GM18507 (cell line): Measurements from ENCODE around the gene WHRN.

Experiments used
- DNase-seq: peaks from one replicate; pipeline ENCODE4 v3.0.0; 2011; ENCODE audit warnings: low read depth; ENCODE audit not compliant: insufficient read length; ENCODE audit errors: extremely low spot score
- FAIRE-seq: peaks from 2 replicates; lab custom pipeline; 2011; peaks lifted over from hg19 to GRCh38; lab: Jason Lieb, UNC

WHRN gene

DNA sequence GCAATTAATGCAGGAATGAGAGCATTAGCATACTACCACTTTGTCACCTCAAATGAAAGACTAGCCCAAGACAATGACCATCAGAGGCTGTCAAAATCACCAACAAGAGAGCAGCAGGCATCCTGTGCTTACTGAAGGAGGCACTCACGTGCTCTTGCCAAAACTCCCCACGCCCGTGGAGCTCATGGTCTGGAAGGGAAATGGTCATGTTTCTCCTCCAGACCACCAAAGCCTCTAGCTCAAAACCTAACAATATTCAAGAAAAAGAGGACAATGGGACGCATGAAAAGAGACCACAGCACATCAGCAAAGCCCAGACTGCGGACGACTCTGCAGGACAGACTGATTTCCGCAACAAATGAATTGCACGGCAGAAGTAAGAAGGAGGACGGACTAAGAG is 130.3 kb downstream of the WHRN start:
- FAIRE-seq (peak; percentile 49), DNase-seq (no peak)

GRCh38 chr9:114373960-114374730 is 131.1 kb downstream of the WHRN start:
- FAIRE-seq = no peak
- DNase-seq = no peak

DNA sequence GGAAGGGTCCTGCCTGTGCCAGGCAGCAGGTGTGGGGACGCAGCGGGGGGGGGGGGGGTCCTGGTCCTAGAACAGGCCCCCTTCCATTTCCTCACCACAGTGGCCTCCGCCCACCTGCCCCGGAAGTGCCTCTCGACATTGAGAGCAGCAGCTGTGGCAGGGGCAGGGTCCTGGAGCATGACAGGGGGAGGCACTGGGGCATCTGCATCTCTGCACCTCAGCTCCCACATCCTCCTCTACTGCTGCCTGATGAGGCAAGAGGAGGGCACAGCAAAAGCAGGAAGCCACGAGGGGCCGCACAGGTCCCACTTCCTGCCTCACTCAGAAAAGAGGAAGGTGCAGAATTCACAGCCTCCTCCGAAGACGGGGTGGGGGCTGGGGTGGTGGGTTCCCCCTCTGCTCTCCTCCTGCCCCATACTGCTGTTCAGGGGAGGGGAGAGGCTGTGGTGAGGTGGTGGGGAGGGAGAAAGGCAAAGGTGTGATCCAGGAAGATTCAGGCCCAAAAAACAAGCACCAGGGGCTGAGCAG is 132.3 kb downstream of the WHRN start:
- peak; percentile 68 for DNase-seq
- FAIRE-seq = peak; percentile 100

- FAIRE-seq (peak; percentile 93), DNase-seq (no peak)
These were observed 133.0 kb downstream of the WHRN start for GRCh38 chr9:114371973-114372917.

DNA sequence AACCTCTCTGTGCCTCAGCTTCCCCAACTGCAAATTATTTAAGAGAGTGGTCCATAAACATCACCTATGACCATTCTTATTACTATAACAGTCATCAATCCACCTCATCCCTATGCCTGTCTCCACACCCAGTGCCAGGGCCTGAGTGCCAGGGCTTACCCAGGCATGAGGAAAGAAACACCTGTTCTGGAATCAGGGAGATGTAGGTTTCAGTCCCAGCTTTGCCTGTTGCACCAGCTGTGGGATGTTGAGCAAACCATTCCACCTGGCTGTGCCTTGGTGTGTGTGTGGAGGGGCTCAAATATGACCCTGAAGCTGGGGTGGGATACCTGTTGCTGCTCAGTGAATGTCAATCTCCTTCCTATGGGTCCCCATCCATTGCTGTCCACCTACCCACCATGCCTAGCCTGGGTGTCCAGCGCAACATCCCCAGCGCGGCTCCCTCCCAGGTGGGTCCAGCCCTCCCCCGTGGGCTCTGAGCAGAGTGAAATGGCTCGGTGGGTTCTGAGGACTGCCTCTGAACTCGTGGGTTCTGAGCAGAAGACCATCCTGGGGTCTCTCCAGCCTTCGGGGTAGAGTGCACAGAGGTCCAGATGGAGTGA is 133.8 kb downstream of the WHRN start:
- DNase-seq = no peak
- no peak for FAIRE-seq

GRCh38 chr9:114370968-114371320 is 134.3 kb downstream of the WHRN start:
- no peak for FAIRE-seq
- DNase-seq = no peak

DNA sequence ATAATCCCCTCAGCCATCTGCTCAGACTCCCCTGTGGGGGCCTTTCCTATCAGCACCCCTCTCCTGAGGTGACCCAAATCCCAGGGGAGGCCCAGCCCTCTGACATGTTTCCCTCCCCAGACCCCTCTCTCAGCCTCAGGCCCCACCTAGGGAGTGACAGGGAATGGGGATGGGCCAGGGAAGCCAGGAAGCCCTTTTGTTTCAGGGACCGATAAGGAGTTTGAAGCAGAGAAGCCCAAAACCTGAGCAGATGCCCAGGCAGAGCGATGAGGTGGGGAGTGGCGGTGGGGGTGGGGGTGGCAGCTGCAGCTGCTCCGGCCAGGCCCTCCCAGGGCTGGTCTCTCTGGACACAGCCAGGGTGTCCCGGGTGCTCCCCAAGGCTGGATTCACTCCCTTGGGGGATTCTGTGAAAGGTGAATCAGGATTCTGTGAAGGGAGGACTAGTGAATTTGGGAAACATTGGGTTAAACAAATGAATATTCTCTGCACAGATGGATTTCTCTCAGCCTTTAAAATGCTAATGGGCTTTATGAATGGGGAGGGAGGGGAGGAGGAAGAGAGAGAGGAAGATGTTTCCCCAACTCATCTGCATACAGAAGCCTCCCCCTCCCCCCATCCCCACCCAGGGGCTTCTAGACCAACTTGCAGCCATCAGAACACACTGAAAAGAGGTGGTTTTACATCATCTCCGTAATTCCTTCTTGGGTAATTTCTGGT is 134.9 kb downstream of the WHRN start:
- no peak for FAIRE-seq
- no peak for DNase-seq

DNA sequence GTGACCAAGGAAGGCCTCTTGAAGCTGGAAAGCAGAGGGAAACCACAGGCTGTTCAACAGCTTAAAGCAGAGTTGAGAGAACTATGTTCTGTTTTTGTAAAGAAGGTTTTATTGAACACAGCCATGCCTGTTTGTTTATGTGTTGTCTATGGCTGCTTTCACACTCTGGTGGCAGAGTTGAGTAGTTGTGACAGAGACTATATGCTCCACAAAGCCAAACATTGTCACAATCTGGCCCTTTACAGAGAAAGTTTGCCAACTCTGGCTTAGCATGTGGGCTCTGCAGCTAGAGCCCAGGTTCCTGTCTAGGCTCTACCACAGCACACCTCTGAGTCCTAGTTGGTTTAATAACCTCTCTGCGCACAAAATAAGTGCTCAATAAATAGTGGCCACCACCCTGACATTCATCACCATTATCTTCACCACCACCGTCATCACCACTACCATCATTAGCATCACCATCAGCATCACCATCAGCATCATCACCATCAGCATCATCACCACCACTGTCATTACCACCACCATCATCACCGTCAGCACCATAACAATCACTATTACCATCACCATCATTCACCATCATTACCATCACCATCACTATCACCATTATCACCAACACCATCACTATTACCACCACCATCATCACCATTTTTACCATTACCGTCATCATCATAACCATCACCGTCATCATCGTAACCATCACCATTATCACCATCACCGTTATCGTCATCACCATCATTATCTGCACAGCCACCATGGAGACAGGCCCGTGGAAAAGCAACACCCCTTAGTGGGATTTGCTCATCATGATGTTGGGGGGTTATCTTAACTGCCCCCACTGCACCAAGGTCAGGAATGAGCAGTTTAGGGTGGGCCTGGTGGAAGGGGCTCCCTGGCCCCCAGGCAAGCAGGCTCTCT is 135.8 kb downstream of the WHRN start:
- FAIRE-seq (no peak), DNase-seq (no peak)

GRCh38 chr9:114367772-114368569 is 137.3 kb downstream of the WHRN start:
- DNase-seq (no peak), FAIRE-seq (peak; percentile 62)

- no peak for FAIRE-seq
- no peak for DNase-seq
These were observed 137.9 kb downstream of the WHRN start for GRCh38 chr9:114367366-114367765.

DNA sequence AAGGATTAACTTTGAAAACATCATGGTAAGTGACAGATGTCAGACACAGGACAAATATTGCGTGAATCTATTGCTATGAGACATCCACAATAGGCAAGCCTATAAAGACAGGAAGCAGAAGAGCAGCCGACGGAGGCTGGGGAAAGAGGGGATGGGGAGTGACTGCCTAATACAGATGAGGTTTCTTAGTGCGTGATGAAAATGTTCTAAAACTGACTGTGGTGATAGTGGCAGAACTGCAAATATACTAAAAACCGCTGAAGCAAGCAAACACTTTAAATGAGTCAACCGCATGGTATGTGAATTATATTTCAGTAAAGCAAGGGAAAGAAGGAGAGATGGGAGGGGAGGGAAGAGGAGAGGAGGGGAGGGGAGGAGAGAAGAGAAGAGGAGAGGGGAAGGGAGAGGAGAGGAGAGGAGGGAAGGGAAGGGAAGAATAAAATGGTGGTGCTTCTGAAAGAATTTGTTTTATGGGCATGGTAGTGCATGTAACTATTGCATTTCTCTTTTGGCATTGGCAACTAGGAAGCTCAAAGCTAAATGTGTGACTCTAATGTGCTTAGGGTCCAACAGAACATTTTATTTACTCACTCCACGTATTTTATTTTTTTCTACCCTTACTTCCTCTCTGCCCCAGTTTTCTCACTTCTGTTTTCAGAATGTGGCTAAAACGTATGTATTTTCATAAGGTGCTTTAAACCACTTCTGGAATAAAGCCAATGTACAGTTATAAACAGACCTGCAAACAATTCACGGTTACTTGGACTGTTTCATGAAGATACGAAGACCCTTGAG is 138.7 kb downstream of the WHRN start:
- FAIRE-seq (peak; percentile 86), DNase-seq (no peak)

DNA sequence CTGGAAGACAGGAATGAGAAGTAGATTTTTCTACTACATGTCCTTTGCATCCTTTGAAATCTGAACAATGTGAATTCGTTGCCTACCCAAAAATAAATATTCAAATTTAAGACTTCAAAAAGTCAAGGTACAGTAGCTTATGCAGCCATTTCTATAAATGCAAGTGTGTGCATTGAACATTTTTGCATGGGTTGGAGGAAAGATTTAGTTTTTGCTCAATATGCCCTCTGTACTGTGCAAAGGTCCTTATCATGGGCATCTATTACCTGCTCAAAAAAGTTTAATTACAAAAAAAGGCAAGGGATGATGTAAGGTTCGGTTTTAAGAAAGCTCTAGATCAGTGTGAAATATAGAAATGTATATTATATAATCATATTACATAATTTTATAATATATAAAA is 140.1 kb downstream of the WHRN start:
- no peak for DNase-seq
- FAIRE-seq = no peak

GRCh38 chr9:114364134-114365041 is 140.9 kb downstream of the WHRN start:
- DNase-seq = no peak
- FAIRE-seq = peak; percentile 29

- FAIRE-seq (no peak), DNase-seq (no peak)
These were observed 141.8 kb downstream of the WHRN start for GRCh38 chr9:114363424-114363823.

DNA sequence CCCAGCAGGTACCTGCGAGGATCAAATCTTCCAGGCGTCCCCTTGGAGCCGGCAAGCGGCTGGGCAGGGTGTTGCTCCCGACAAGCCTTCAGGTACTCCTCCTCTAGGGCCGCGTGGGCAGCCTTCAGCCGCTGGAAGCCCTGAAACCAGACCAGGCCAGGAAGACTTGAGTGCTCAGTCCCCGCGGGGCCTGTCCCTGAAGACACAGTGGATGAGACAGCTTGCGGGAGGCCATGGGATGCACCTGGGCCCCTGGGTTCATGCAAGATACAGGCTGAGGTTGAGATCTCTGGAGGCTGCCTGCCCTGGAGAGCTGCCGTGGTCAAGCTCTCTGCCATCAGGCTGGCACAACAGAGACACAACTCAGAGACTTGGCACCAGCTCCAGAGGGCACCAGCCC is 142.9 kb downstream of the WHRN start:
- FAIRE-seq = no peak
- no peak for DNase-seq

DNA sequence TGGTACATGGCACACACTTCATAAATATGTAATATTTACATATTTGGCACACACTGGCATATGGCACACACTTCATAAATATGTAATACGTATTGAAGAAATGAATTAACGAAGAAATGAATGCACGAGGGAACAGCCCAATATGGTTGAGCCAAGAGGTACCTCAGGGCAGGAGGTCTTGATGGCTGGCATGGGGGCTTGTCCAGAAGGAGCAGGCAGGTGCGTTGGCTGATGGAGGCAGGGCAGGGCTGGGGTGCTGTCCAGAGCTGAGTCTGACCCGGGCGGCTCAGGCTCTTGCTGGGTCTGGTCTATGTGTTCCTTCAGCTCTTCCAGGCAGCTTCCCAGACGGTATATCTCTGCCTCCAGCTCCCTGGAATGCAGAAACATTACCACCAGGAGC is 143.7 kb downstream of the WHRN start:
- FAIRE-seq (no peak), DNase-seq (no peak)
